Gastroesophageal sphincter (tissue), 3 donors: ENCODE data around the gene STON2.

Experiments used
- CTCF ChIP-seq, 4 experiments: fragments of 200-600 bp in 2 of 4; fragments of 450-650 bp in 2 of 4; sonication (generic) in 1 of 4; IDR thresholded peaks; one replicate each; pipeline ENCODE4 v1.5.1; 2017 to 2019; ENCODE audit warnings: antibody characterized with exemption in 4 of 4, mild to moderate bottlenecking in 2 of 4, moderate library complexity in 2 of 4
- EP300 ChIP-seq: sonication (generic); formaldehyde crosslinking; IDR thresholded peaks from one replicate; pipeline ENCODE4 v1.6.1; 2017; ENCODE audit warnings: antibody characterized with exemption, mild to moderate bottlenecking

- no peak for TF ChIP-seq CTCF (IDR thresholded peaks at IDR 0.05)
- no peak for TF ChIP-seq EP300
Measured at GRCh38 chr14:81350344-81351130, 49.6 kb downstream of the STON2 start.
